ENCODE results near the gene FAM151A.

The FAM151A gene

DNA sequence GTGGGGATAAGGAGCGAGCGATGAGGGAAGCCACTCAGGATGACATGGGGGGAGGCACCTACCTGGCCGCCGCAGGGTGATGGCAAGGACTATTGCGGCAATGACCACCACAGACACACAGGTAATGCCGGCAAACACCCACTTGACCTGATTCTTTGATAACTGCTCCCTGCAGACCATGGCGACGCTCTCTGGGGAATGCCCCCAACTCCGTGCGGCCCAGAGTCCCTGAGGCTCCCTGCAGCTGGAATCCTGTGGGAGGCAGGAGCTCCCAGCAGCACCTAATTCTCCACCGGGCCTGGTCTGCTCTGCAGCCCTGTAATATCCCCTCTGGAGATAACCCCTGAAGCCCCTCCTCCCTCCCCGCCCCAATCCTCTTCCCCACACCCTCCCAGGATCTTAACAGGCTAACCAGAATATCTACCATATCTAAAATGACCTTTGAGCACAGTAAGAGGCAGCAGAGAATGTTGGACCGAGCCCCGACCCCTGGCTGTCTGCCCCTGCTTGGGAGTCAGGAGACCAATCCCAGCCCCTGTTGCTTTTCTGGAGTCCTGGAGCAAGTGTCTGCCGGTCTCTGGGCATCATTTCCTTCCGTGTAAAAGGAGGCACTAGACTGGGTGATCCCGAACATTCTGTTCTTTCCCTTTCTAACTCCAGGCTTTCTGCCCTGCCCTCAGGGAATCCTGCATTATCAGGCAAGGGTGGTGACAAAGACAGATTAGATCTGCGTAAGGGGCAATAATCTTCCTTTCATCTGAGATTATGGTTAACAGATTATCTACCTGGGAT lies at the start of gene FAM151A:
Gene FAM151A (minus strand): TSS at position 310 of the 792 bp plus-strand sequence. CDS start 130 bp downstream, at position 180.
- DNase-seq (ENCODE audit: low spot score) = peak; percentile 39

DNA sequence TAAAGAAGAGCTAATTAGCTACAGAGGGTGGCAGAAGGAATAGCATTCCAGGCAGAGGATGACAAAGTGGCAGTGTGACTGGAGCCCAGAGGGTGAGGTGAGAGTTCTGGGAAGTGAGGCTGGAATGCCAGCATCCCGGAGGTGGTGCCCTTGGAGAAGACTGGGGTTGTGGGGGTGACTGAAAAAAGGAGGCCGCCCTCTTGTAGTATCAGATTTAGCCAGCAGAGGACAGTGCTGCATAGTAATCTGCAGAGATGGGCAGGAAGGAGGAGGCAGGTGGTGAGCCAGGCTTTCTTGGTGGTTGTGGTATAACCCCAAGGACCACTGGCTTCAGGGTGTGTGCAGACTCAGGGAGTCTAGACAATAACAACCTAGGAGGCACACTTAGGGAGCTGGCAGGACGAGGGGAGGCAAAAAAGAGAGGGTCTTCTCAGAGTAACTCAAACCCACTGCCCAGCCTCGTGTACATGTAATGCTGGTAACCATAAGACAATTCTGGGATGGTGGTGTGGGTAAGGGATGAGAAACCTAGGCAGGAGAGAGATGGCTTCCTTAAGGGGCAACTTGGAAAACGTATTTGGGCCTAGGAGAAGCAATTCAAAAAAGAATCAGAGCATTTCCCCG lies 48.8 kb upstream of the FAM151A start:
- DNase-seq (ENCODE audit: low spot score) = peak; percentile 44

DNA sequence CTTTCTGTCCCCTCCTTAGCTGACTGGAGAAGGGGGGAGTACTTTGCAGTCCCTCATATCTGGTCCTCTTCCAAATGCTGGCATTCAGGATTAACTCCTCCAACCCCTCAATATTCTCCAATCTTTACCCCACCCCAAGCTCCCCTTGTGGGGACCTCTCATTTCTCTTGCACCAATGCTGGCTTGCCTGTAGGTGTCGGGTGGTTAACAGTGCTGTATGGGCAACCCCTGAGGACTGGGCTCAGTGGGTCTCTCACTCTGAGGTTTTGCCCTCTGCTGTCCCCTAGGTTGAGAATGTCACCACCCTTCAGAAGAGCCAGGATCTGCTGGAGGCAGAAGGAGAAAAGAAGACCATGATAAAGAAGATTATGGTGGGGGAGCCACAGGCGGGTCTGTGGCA lies 45.2 kb upstream of the FAM151A start:
- DNase-seq (ENCODE audit: low spot score) = no peak

DNA sequence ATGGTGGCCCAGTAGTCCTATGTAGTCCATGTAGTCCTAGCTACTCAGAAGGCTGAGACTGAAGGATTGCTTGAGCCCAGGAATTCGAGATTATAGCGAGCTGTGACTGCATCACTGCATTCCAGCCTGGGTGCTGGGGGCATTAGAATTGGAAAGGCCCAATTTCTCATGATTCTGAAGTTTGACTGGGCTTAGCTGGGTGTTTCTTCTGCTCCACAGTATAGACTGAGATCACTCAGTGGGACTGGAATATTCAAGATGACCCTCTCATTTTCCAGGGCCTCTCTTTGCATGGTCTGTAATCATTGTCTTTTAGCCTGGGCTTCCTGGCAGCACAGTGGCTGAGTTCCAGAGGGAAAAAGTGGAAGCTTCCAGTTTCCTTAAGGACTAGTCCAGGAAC lies 44.5 kb upstream of the FAM151A start:
- DNase-seq (ENCODE audit: low spot score) = no peak

DNA sequence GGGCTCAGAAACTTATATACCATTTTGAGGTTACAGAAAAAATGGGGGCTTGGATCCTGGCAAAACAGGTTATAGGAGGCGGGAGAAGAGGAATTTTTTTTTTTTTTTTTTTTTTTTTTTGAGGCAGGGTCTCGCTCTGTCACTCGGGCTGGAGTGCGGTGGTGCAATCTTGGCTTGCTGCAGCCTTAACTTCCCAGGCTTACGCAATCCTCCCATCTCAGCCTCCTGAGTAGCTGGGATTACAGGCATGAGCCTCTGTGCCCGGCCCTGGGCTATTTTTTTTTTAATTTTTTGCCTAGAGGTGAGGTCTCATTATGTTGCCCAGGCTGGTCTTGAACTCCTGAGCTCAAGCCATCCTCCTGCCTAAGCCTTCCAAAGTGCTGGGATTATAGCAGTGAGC lies 43.0 kb upstream of the FAM151A start:
- no peak for DNase-seq (ENCODE audit: low spot score)

DNA sequence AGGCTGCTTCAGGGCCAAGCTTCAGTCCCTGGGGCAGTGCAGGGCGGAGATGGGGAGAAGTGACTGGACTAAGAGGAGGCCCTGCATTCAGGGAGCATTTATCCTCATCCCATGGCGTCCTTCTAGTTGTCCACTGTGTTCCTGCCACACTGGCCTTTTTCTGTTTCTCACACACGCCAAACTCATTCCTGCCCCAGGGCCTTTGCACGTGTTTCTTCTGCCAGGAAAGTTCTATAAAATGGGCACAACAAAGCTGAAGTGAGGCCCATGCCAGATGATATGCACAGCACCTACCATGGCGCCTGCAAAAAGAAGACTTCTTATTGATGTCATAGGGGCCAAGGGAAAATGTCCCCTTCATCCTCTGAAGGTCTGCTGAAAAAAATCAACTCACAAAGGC lies 42.5 kb upstream of the FAM151A start:
- no peak for DNase-seq (ENCODE audit: low spot score)

DNA sequence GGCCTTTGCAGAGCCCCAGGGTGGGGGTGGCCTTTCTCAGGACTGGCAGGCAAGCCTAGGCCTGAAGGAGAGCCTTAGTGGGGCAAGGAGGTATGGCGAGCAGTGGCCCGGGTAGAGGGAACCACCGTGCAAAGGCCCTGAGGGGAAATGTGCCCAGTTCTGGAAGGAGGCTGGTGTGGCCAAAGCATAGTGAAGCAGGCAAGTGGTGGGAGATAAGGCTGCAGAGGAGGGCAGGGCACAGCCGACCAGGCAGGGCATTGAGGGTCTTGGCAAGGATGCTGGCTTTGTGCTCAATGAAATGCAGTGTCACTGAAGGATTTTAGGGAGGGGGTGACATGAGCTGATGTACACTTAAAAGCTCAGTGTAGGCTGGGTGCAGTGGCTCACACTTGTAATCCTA lies 41.0 kb upstream of the FAM151A start:
- DNase-seq (ENCODE audit: low spot score) = no peak

DNA sequence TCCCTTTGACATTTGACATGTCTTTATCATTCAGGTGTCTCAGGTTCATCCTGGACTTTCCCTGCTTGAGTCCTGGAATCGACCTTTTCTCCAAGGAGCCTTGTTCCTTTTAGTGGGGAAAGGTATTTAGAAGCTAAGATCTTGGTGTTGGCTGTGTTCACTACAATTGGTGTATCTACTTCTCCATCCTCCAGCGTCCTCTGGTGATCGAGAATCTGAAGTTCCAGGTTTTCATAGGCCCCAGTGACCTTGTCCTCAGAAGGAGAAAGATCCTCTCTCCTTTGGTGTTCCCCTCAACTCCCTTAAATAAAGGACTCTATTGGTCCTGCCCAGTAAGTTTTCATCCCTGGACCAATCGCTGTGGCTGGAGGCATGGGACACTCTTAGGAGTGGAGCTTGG lies 40.4 kb upstream of the FAM151A start:
- DNase-seq (ENCODE audit: low spot score) = no peak

DNA sequence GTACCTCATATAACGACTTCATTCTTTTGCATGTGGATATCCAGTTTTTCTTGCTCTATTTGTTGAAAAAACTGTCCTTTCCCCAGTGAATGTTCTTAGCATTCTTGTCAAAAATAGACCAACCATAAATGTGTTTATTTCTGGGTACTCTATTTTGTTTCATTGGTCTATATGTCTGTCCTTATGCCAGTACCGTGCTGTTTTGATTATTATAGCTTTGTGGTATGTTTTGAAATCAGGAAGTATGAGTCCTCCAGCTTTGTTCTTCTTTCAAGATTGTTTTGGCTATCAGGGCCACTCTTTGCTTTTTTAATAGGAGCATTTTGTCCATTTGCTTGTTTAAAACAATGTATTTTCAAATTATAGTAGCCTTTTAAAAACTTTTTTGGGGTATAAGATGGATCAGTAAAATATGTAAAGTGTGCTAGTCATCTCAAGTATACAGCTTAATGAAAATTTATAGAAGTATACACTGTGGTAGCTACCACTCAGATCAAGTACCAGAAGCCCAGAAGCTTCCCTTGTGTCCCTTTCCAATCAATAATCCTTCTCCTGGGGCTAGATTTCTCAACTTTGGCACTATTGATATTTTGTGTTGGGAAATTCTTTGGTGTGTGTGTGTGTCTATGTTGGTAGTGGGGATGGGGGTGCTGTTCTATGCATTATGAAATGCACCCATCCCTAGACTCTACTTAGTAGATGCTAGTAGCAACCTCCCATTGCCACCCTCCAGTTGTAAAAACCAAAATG lies 35.0 kb upstream of the FAM151A start:
- DNase-seq (ENCODE audit: low spot score) = no peak

DNA sequence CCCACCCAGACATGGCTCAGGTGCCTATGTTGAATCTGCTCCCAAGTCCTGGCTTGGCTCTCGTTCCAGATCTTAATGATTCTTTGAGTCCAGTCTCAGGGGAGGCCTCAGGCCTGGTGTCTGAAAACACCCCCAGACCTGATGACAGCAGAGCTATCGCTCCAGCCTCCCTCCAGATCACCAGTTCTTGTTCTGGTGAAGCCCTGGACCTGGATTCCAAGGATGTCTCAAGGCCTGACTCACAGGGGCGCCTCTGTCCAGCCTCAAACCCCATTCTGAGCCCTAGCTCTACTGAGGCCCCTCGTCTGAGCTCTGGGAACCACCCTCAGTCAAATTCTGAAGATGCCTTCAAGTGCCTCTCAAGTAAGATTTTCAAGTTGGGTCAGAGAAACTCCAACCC lies 29.7 kb upstream of the FAM151A start:
- no peak for DNase-seq (ENCODE audit: low spot score)

DNA sequence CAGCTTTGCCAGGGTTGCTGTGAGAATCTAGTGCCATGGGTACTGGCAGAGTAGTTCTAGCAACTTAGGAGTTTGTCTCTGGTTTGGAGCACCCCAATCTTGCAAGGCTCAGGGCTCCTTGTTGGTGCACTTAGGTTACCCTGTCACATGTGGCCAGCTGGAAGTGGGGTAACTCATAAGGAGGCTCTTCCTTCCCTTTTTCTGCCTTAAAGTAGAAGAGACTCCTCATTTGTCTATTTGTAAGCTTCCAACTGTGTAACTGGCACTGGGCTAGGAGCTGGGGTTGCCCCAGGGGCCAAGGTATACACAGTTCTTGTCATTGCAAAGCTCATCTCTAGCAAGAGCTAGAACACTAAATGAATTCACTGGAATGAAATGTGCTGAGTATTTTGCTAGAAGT lies 28.8 kb upstream of the FAM151A start:
- no peak for DNase-seq (ENCODE audit: low spot score)

DNA sequence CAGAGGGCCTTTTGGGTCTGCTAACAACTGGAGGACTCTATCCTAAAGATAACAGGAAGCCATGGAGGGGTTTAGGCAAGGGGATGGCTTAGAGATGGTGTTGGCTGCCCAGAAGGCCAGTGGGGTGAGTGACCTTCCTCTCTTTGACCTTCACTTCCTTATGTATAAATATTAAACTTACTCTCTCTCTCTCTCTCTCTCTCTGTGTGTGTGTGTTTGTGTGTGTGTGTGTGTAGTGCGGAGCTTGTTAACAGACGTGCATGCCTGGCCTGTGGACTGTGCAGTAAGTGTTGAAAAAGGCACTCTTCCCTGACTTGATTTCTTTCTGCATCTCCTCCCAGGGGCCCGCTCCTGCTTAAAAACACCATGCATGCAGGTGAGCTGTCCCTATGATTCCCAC lies 28.3 kb upstream of the FAM151A start:
- no peak for DNase-seq (ENCODE audit: low spot score)

DNA sequence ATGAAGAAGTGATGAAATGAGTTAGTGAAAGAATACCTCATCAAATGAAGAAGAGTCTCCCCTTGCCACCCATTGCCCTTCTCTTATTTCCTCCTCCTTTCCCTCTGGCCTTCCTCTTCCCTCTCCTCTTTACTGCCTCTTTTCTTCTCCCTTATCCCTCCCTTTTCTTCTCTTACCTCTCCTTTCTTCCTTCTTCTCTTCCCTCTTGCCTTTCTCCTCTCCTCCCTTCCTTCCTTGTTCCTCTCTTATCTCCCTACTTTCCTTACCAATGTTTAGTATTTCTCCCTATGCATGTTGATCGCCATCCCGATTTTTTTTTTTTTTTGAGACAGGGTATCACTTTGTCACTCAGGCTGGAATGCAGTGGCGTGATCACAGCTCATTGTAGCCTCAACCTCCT lies 27.1 kb upstream of the FAM151A start:
- DNase-seq (ENCODE audit: low spot score) = no peak

DNA sequence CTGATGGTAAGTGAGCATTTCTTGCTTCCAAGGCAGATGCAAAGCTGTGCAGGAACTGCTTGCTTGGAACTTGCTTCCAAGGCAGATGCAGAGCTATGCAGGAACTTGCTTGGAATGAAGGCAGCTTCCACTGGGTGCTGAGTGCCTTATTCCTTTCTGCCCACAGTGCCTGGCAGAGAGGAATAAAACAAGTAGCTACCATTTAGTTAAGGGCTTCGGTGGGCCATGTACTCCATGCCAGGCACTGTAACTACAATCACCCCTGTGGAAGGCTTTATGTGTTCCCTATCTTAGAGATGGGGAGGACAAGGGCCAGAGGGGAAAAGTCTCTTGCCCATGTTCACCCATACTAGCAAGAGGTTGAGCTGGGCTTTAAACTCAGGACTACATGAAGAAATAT lies 26.6 kb upstream of the FAM151A start:
- DNase-seq (ENCODE audit: low spot score) = no peak

DNA sequence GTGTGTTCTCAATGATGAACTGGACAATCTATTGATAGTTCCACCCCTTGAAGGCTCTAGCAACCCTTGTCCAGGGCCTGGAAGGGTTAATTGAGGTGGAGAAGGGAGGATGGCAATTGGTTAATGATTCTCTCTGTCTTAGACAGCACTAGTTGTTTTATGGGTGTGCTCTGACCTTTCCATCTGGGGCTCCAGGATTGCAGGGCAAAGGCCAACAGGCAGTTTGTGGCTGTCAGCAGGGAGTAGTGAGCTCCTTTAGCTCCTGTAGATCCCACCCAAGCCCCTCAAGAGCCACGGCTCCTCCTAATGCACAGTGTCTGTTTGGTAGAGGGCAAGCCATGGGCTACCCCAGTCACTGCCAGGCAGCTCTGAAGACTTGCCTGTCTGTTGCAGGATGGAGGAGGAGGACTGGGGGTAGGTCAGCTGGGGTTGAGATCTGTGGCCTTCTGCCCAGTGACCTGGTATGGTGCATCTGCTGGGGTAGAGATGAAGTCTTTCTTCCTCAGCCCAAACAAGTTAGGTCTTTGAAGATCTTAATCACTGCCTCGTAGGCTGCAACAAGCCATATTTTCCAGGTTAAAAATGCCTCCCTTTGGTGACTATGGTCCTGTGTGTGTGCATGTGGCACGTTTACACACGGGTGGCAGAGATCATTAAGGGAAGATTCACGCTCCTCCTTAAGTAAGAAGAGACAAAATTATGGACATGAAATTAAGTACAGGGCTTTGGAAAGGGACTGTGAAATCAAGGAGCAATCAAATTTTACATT lies 26.0 kb upstream of the FAM151A start:
- peak; percentile 63 for DNase-seq (ENCODE audit: low spot score)

DNA sequence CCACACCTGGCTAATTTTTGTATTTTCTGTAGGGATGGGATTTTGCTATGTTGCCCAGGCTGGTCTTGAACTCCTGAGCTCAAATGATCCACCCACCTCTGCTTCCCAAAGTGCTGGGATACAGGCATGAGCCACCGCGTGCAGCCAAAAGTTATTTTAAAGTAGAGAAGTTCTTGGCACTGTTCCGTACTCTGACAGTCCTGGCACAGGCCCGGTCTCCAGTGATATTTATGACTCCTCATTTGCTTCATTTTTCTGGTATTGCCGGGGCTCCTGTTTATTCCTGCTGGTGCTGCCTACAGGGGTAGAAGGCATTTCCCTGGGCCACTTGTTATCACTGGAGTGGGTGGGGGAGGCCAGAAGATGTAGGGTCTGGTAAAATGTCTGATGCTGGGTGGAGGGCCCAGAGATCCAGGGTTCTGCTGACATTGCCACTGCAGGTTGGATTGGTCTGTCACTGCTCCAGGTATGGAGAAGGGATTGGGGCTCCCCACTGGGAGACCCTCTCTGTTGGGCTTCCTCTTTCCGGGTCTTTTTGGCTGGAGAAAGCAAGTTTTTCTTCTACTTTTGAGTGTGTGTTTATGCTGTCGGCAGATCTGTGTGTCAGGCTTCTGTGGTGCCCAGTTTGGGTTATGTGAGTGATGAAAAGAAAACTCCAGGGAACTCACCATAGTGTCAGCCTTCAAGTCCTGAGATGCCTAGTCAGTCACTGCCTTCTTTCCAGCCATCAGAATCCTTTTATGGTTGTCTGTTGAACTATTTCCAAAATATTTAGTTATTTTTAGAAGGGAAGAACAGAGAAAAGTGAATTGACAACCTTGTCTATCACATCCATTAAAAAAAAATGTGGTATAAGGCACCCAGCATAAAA lies 22.7 kb upstream of the FAM151A start:
- no peak for DNase-seq (ENCODE audit: low spot score)

DNA sequence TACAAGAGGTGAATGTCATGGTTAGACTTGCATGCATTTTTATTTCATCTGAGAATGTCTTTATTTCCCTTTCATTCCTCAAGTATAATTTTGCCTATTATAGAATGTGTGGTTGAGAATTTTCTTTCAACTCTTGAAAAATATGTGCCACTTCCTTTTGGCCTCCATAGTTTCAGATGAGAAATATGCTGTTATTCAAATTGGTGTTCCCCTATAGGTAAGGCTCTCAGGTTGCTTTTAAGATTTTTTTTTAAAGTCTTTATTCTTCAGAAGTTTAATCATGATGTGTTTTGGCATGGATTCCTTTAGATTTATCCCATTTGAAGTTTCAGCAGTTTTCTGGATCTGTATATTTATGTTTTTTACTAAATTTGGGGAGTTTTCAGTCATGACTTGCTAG lies 20.4 kb upstream of the FAM151A start:
- DNase-seq (ENCODE audit: low spot score) = no peak

DNA sequence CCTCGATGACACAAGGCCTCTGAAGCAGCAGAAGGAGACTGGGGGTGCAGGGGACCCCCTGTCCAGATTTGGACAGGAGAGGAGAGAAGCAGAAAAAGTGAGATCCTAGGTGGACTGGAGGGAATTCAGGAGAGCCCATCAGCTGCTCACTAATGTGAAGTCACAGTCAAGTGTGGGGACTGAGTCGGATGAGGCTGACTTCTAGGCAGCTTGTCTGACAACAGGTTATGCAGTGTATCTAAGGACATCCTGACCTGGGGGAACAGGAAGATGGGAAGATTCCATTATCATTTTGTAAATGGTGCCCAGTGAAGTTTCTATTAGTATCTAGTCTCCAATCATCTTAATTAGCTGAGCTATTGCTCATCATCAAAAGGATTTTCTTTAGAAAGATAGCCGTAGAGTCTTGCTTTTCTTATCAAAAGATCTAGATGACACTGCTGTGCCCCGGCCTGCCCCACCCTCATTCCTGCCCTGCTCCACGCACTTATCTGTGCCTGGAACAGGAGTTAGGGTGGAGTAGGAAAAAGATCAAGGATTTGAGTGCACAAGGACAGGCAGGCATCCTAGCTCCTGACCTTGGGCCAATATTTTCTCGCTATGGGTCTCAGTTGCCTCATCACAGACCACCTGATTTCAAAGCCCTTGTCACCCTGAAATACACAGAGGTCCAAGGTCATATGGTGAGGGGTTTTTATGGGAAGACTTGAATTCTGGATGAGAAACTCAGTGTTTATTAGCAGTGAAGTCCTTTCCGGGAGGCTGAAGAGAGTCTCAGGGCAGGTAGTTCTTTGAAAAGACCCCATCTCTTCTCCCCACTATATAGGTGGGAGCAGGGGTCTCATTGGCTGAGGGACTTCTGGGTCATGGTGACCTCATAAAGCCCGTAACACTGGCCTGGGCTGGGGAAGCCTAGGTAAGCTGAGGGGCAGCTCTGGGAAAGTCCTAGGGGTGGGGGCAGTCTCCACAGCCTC lies 17.8 kb upstream of the FAM151A start, which contains the start of gene MROH7:
Gene MROH7 (plus strand): TSS at position 924 of the 974 bp plus-strand sequence. CDS start 11,141 bp downstream, outside the sequence.
- no peak for DNase-seq (ENCODE audit: low spot score)

DNA sequence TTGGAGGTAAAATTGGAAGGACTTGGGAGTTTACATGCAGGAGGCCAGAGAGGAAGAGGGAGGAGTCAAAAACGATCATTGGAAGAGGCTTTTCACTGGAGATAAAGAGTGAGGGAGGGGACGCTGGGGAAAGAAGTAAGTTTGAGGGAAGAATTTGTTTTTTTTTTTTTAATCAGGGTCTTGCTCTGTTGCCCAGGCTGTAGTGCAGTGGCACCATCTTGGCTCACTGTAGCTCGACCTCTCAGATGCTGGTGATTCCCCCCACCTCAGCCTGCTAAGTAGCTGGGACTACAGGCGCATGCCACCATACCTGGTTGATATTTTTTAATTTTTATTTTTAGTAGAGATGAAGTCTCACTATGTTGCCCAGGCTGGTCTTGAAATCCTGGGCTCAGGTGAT lies 17.0 kb upstream of the FAM151A start:
- DNase-seq (ENCODE audit: low spot score) = no peak

Data from HuH-7.5 (cell line).